ENCODE results near the gene ASH1L. TPM values are rescaled to one million over a fixed set of nuclear protein-coding genes. Genes with fewer than 3 reads are reported as not detected.
A peak's percentile ranks its signal among the peaks of the same experiment; 100 is the strongest.
"Not testable (repeated sequence)": the region's sequence is repeated elsewhere in the genome, so short reads cannot be mapped to it uniquely, and the experiment has no call there.

Gene ASH1L
- 10 to 100 TPM; 42.3 to 51.2 TPM for total RNA-seq
- 10 to 100 TPM; 45.2 to 55.4 (median 49.9) TPM for polyA plus RNA-seq (ENCODE audit: insufficient read length in 6 of 6)
- long read RNA-seq, donor 1, partial matches to known transcripts = 46 of 53 reads
- long read RNA-seq, donor 1, other reads (novel, unspliced or antisense) = 5 of 53 reads
- long read RNA-seq, donor 2, partial matches to known transcripts = 18 of 18 reads
- long read RNA-seq, donor 2, other reads (novel, unspliced or antisense) = 0 of 18 reads
- long read RNA-seq, donor 3, partial matches to known transcripts = 141 of 142 reads
- long read RNA-seq, donor 3, other reads (novel, unspliced or antisense) = 0 of 142 reads
- long read RNA-seq, donor 4, partial matches to known transcripts = 3 of 7 reads
- long read RNA-seq, donor 4, other reads (novel, unspliced or antisense) = 4 of 7 reads
- long read RNA-seq, donor 5, partial matches to known transcripts = 8 of 9 reads
- long read RNA-seq, donor 5, other reads (novel, unspliced or antisense) = 0 of 9 reads
- long read RNA-seq, donor 6 = 0 reads
- long read RNA-seq, donor 7, partial matches to known transcripts = 0 of 5 reads
- long read RNA-seq, donor 7, other reads (novel, unspliced or antisense) = 5 of 5 reads
- long read RNA-seq, donor 8 = 0 reads
- long read RNA-seq, donor 9 = 0 reads
- long read RNA-seq, donor 10, partial matches to known transcripts = 1 of 6 reads
- long read RNA-seq, donor 10, other reads (novel, unspliced or antisense) = 5 of 6 reads
- long read RNA-seq, donor 11, partial matches to known transcripts = 16 of 16 reads
- long read RNA-seq, donor 11, other reads (novel, unspliced or antisense) = 0 of 16 reads
- long read RNA-seq, donor 12, partial matches to known transcripts = 221 of 284 reads
- long read RNA-seq, donor 12, other reads (novel, unspliced or antisense) = 63 of 284 reads

GRCh38 chr1:155562581-155563376 is at the start of gene ASH1L:
Gene ASH1L, minus strand, starts transcription at chr1:155562803. Its CDS starts 41,284 bp downstream, at chr1:155521519.
- Histone ChIP-seq H3K4me3 (peak within 1 kb of the TSS; percentile 82 to 92), H3K4me1 (peaks cover 14 to 47% of the 10 kb centered on the region in 2 donors), H3K27me3 (no peaks in the 10 kb centered on the region), H3K27ac (peak within 1 kb of the TSS; percentile 98), H3K36me3 (peaks cover 0 to 7% of the 10 kb centered on the region in 2 donors), H3K9me3 (no peaks in the 10 kb centered on the region)
- DNase-seq = peak; percentile 94 to 98 (median 96)
- ATAC-seq = peak; percentile 93
- no peak for TF ChIP-seq CTCF (IDR thresholded peaks at IDR 0.05)
- intact Hi-C loops (cut with DNase I) = no loop called here

- H3K4me1 ChIP-seq; intact Hi-C loops (cut with DNase I); H3K9me3 ChIP-seq; H3K27ac ChIP-seq; H3K27me3 ChIP-seq; DNase-seq: not testable (repeated sequence)
- Histone ChIP-seq H3K36me3 (peaks cover 0 to 22% of the 10 kb centered on the region in 2 donors), H3K4me3 (peak overlapping the region in 1 of 2 donors; percentile 63)
- peak; percentile 20 for ATAC-seq
These were observed 47.6 kb upstream of the ASH1L start for GRCh38 chr1:155610257-155610647.

- TF ChIP-seq CTCF (IDR thresholded peaks at IDR 0.05) = no peak
- Histone ChIP-seq H3K27me3 (no peaks in the 10 kb centered on the region), H3K27ac (peak within 1 kb of the TSS; percentile 33 to 81), H3K4me3 (peak within 1 kb of the TSS; percentile 63 to 64), H3K9me3 (no peaks in the 10 kb centered on the region), H3K36me3 (peaks cover 0 to 18% of the 10 kb centered on the region in 2 donors), H3K4me1 (peaks cover 0 to 3% of the 10 kb centered on the region in 2 donors)
- peak; percentile 99 for ATAC-seq
- peak; percentile 89 to 97 (median 96) for DNase-seq
- intact Hi-C loops (cut with DNase I) = no loop called here
These were observed 47.1 kb upstream of the ASH1L start, which contains the start of gene MSTO1 for GRCh38 chr1:155609515-155610256. Gene MSTO1, plus strand, starts transcription at chr1:155610218. Its CDS starts 31 bp downstream, at chr1:155610249.

GRCh38 chr1:155608888-155609225 is 46.3 kb upstream of the ASH1L start:
- no peak for ATAC-seq
- intact Hi-C loops (cut with DNase I) = no loop called here
- H3K27ac ChIP-seq = no peak overlapping the region

More at GRCh38 chr1:155608888-155609225, 46.3 kb upstream of the ASH1L start:
- TF ChIP-seq CTCF (IDR thresholded peaks at IDR 0.05) = no peak
- no peak overlapping the region for H3K4me3 ChIP-seq
- no peaks in the 10 kb centered on the region for H3K9me3 ChIP-seq
- H3K4me1 ChIP-seq = peaks cover 0 to 3% of the 10 kb centered on the region in 2 donors
- DNase-seq = no peak
- H3K36me3 ChIP-seq = peaks cover 0 to 15% of the 10 kb centered on the region in 2 donors
- no peaks in the 10 kb centered on the region for H3K27me3 ChIP-seq
